Endothelial cell of umbilical vein (primary cell): ENCODE results near the gene CASP12. TPM values are rescaled to one million over a fixed set of nuclear protein-coding genes. Genes with fewer than 3 reads are reported as not detected.
A peak's percentile ranks its signal among the peaks of the same experiment; 100 is the strongest.
"Not testable (repeated sequence)": the region's sequence is repeated elsewhere in the genome, so short reads cannot be mapped to it uniquely, and the experiment has no call there.

Source experiments
- BruUV-seq: library from RNA; stranded (reverse); fragments of 400-500 nt; replicated peaks from 2 replicates; lab custom pipeline; 2021; lab: Mats Ljungman, UMichigan
- CTCF ChIA-PET: fragments of 300-600, 350-600 bp; sonication (Branson Sonifier 250); formaldehyde crosslinking; loops from one replicate; lab custom pipeline; 2021; ENCODE audit warnings: antibody characterized with exemption, inconsistent platforms; lab: Charles Lee
- POLR2A ChIA-PET: fragments of 300-600, 350-600 bp; sonication (Branson Sonifier 250); formaldehyde crosslinking; loops from one replicate; lab custom pipeline; 2021; ENCODE audit warnings: antibody characterized with exemption, inconsistent platforms; lab: Charles Lee
- DNase-seq: peaks from one replicate; pipeline ENCODE4 v3.0.0-alpha.2; 2011; ENCODE audit warnings: low read depth, low spot score
- FAIRE-seq: peaks from 2 replicates; lab custom pipeline; 2011; peaks lifted over from hg19 to GRCh38; lab: Jason Lieb, UNC
- H2AFZ ChIP-seq: 2 replicates; pipeline ENCODE4 v1.6.0; 2012; ENCODE audit warnings: low read depth, low read length, control low read depth, inconsistent platforms
- H3K27ac ChIP-seq: 2 replicates; pipeline ENCODE4 v1.5.1; 2011; ENCODE audit warnings: low read depth, mild to moderate bottlenecking, control low read depth, low read length, moderate library complexity; ENCODE audit not compliant: insufficient read depth
- H3K27me3 ChIP-seq, 2 experiments: 2 replicates each; pipeline versions ENCODE4 v1.6.0 to v1.6.1; 2011; ENCODE audit warnings: low read length in 2 of 2, mixed read lengths in 1 of 2; ENCODE audit not compliant: control insufficient read depth in 2 of 2, insufficient read depth in 2 of 2
- H3K36me3 ChIP-seq, 2 experiments: 2 replicates in 1 of 2; 3 replicates in 1 of 2; pipeline ENCODE4 v1.5.1; 2011; ENCODE audit warnings: low read length in 2 of 2, mild to moderate bottlenecking in 1 of 2, moderate library complexity in 1 of 2; ENCODE audit not compliant: control insufficient read depth in 2 of 2, insufficient read depth in 2 of 2; ENCODE audit errors: extremely low read depth in 1 of 2
- H3K4me1 ChIP-seq: 3 replicates; pipeline ENCODE4 v1.5.1; 2011; ENCODE audit warnings: mild to moderate bottlenecking, low read length; ENCODE audit not compliant: control insufficient read depth, insufficient read depth; ENCODE audit errors: extremely low read depth
- H3K4me2 ChIP-seq: 2 replicates; pipeline ENCODE4 v1.6.1; 2011; ENCODE audit warnings: low read length, control low read depth, mixed read lengths; ENCODE audit not compliant: insufficient read depth
- H3K4me3 ChIP-seq, 3 experiments: fragments of 200-600 bp in 1 of 3; sonication (generic), shearing (Covaris generic) in 1 of 3; replicated peaks in 1 of 3; 2 replicates each; pipeline ENCODE4 v1.5.1; 2011 to 2016; ENCODE audit warnings: control low read depth in 3 of 3, low read length in 3 of 3, mild to moderate bottlenecking in 2 of 3, inconsistent platforms in 1 of 3, low read depth in 1 of 3, moderate library complexity in 1 of 3; ENCODE audit not compliant: insufficient read depth in 1 of 3
- H3K79me2 ChIP-seq: 2 replicates; pipeline ENCODE4 v1.6.0; 2012; ENCODE audit warnings: low read length, inconsistent platforms; ENCODE audit not compliant: control insufficient read depth, insufficient read depth
- H3K9ac ChIP-seq: replicated peaks from 2 replicates; pipeline ENCODE3; 2011; ENCODE audit warnings: low read length, control low read depth; ENCODE audit not compliant: insufficient read depth; ENCODE audit errors: extremely low read depth
- H3K9me1 ChIP-seq: replicated peaks from 3 replicates; pipeline ENCODE4 v1.6.0; 2011; ENCODE audit warnings: mild to moderate bottlenecking, low read length; ENCODE audit not compliant: control insufficient read depth, insufficient read depth; ENCODE audit errors: extremely low read depth
- H3K9me3 ChIP-seq: replicated peaks from 2 replicates; pipeline ENCODE4 v1.5.1; 2012; ENCODE audit warnings: low read length, inconsistent platforms; ENCODE audit not compliant: control insufficient read depth, insufficient read depth
- H4K20me1 ChIP-seq: replicated peaks from 2 replicates; pipeline ENCODE3; 2011; ENCODE audit warnings: mild to moderate bottlenecking, low read length; ENCODE audit not compliant: control insufficient read depth, insufficient read depth; ENCODE audit errors: extremely low read depth
- JUN ChIP-seq: IDR thresholded peaks from 2 replicates; pipeline ENCODE4 v1.6.1; 2011; ENCODE audit warnings: borderline replicate concordance, low read depth; ENCODE audit not compliant: insufficient read length, insufficient read depth
- POLR2AphosphoS5 ChIP-seq: IDR thresholded peaks from 2 replicates; pipeline ENCODE4 v1.6.1; 2012; ENCODE audit warnings: low read depth, mild to moderate bottlenecking, control low read depth, low read length, moderate library complexity; ENCODE audit not compliant: insufficient read depth
- dilution Hi-C: fragments of 300-500 bp; cut with MboI; formaldehyde crosslinking; loops from one replicate; pipeline ENCODE4 v1.15.0; 2019; ENCODE audit warnings: low sequenced_read_pairs; ENCODE audit not compliant: extremely low pct_ligation_motif_present
- intact Hi-C: fragments of 100-400 bp; cut with micrococcal nuclease; formaldehyde crosslinking; loops from one replicate; pipeline ENCODE4 v1.10.0; 2022
- polyA plus RNA-seq, 4 experiments: library from polyadenylated mRNA; depleted of rRNA in 3 of 4; stranded (reverse) in 3 of 4; unstranded in 1 of 4; fragments of >200 nt; gene quantifications; 2 replicates each; pipeline versions ENCODE4 v1.2.1 to v1.2.3, GENCODE V29; 2011 to 2012; ENCODE audit warnings: missing spikeins in 1 of 4
- total RNA-seq: library from RNA; stranded (reverse); gene quantifications from 2 replicates; pipeline ENCODE4 v1.2.3, GENCODE V29; 2021

Gene CASP12
- total and polyA plus RNA-seq, 2 donors (not counting 3 experiments of a cell fraction or from before 2014, with no cell fraction given) = 1.4 to 3.9 TPM

DNA sequence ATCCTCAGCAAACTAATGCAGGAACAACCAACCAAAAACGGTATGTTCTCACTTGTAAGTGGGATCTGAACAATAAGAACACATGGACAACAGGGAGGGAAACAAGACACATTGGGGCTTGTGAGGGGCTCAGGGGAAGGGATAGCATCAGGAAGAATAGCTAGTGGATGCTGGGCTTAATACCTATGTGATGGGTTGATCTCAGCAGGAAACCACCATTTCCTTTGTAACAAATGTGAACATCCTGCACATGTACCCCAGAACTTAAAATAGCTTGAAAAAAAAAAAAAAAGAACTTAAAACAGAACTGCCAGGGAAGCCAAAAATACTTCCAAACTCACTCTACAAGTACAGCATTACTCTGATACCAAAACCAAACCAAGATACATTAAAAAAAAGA is 36.3 kb upstream of the CASP12 start:
- intact Hi-C loops = no loop called here
- no peaks in the 10 kb centered on the region for H3K9me1 ChIP-seq
- no peaks in the 10 kb centered on the region for H3K36me3 ChIP-seq
- no peak overlapping the region for H3K4me3 ChIP-seq
- dilution Hi-C loops = no loop called here
- H3K4me1 ChIP-seq = no peaks in the 10 kb centered on the region
- no peak overlapping the region for H3K9ac ChIP-seq
- no peaks in the 10 kb centered on the region for H4K20me1 ChIP-seq
- H3K27me3 ChIP-seq = no peaks in the 10 kb centered on the region
- H3K79me2 ChIP-seq = no peaks in the 10 kb centered on the region
- H3K9me3 ChIP-seq = no peaks in the 10 kb centered on the region
- POLR2A ChIA-PET = no interaction called here
- FAIRE-seq = peak; percentile 50
- DNase-seq = no peak
- no peak overlapping the region for H3K27ac ChIP-seq
- BruUV-seq = no TSS peak
- CTCF ChIA-PET = no interaction called here
- H3K4me2 ChIP-seq = no peak overlapping the region
- no peak for TF ChIP-seq JUN
- TF ChIP-seq POLR2AphosphoS5 = no peak
- H2AFZ ChIP-seq = no peak overlapping the region

DNA sequence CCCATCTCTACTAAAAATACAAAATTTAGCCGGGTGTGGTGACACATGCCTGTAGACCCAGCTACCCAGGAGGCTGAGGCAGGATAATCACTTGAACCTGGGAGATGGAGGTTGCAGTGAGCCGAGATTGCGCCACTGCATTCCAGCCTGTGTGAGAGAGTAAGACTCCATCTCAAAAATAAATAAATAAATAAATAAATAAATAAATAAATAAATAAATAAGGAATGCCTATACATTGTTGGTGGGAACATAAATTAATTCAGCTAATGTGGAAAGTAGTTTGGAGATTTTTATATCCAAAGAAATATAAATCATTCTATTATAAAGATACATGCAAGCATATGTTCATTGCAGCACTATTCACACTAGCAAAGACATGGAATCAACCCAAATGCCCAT is 35.8 kb upstream of the CASP12 start:
- H3K4me1 ChIP-seq, H3K4me2 ChIP-seq, dilution Hi-C loops, H2AFZ ChIP-seq, H3K9me3 ChIP-seq, H3K4me3 ChIP-seq, CTCF ChIA-PET, H3K9me1 ChIP-seq, H4K20me1 ChIP-seq, POLR2A ChIA-PET, H3K27me3 ChIP-seq, H3K36me3 ChIP-seq, H3K27ac ChIP-seq, H3K79me2 ChIP-seq, DNase-seq, BruUV-seq, FAIRE-seq, H3K9ac ChIP-seq, intact Hi-C loops: not testable (repeated sequence)
